ENCODE results near the gene DNA2.
"Not testable (repeated sequence)": the region's sequence is repeated elsewhere in the genome, so short reads cannot be mapped to it uniquely, and the experiment has no call there.

Gene DNA2

GRCh38 chr10:68471063-68471585 is 649 bp downstream of the DNA2 start:
- no peaks in the 10 kb centered on the region for H3K27me3 Mint-ChIP-seq
- peak overlapping the region; percentile 95 for H3K27ac Mint-ChIP-seq
- H3K4me1 Mint-ChIP-seq (ENCODE audit: low read depth), result peaks cover 18% of the 10 kb centered on the region
- peak overlapping the region; percentile 98 for H3K4me3 Mint-ChIP-seq
- H3K36me3 Mint-ChIP-seq, result peaks cover 4% of the 10 kb centered on the region
- H3K9me3 Mint-ChIP-seq (ENCODE audit: low read depth), result no peaks in the 10 kb centered on the region

GRCh38 chr10:68470300-68470699 is 1.5 kb downstream of the DNA2 start:
- peak overlapping the region; percentile 98 for H3K4me3 Mint-ChIP-seq
- H3K27ac Mint-ChIP-seq, result no peak overlapping the region
- peaks cover 4% of the 10 kb centered on the region for H3K36me3 Mint-ChIP-seq
- H3K27me3 Mint-ChIP-seq, result no peaks in the 10 kb centered on the region
- H3K9me3 Mint-ChIP-seq (ENCODE audit: low read depth), result no peaks in the 10 kb centered on the region
- H3K4me1 Mint-ChIP-seq (ENCODE audit: low read depth), result peaks cover 18% of the 10 kb centered on the region

DNA sequence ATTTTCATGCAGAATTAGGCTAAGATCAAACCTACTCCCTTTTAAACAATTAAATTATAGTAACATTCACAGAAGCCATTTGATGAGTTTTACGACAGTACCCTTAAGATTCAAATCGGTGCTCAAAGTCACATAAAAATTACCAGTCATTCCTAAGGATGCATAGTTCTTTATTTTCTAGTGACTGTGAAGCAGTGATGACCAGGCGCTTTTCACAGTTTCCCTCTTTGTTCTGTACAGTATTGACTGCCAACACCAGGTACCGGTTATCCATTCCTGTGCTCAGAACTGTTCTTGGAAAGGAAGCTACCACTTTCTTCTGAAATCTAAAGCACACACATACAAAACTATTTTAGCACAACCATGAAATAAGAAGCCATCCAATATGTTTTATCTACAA is 1.9 kb downstream of the DNA2 start:
- H3K36me3 Mint-ChIP-seq, result peaks cover 4% of the 10 kb centered on the region
- peaks cover 18% of the 10 kb centered on the region for H3K4me1 Mint-ChIP-seq (ENCODE audit: low read depth)
- H3K9me3 Mint-ChIP-seq (ENCODE audit: low read depth), result no peaks in the 10 kb centered on the region
- H3K27me3 Mint-ChIP-seq, result no peaks in the 10 kb centered on the region
- peak overlapping the region; percentile 98 for H3K4me3 Mint-ChIP-seq
- no peak overlapping the region for H3K27ac Mint-ChIP-seq

- not testable (repeated sequence) for H3K27me3 Mint-ChIP-seq; H3K4me1 Mint-ChIP-seq (ENCODE audit: low read depth)
Measured at GRCh38 chr10:68464729-68465128, 7.0 kb downstream of the DNA2 start.

GRCh38 chr10:68463365-68464093 is 8.2 kb downstream of the DNA2 start:
- Mint-ChIP-seq H3K27ac (no peak overlapping the region), H3K9me3 (ENCODE audit: low read depth) (no peaks in the 10 kb centered on the region), H3K27me3 (no peaks in the 10 kb centered on the region), H3K36me3 (peaks cover 15% of the 10 kb centered on the region), H3K4me3 (no peak overlapping the region), H3K4me1 (ENCODE audit: low read depth) (no peaks in the 10 kb centered on the region)

More at GRCh38 chr10:68464729-68465128, 7.0 kb downstream of the DNA2 start:
- H3K27ac Mint-ChIP-seq; H3K9me3 Mint-ChIP-seq (ENCODE audit: low read depth); H3K36me3 Mint-ChIP-seq; H3K4me3 Mint-ChIP-seq: not testable (repeated sequence)

- Mint-ChIP-seq H3K9me3 (ENCODE audit: low read depth) (no peaks in the 10 kb centered on the region), H3K27me3 (no peaks in the 10 kb centered on the region), H3K27ac (no peak overlapping the region), H3K36me3 (peaks cover 11% of the 10 kb centered on the region), H3K4me1 (ENCODE audit: low read depth) (no peaks in the 10 kb centered on the region), H3K4me3 (no peak overlapping the region)
Measured at GRCh38 chr10:68462536-68462935, 9.2 kb downstream of the DNA2 start.

DNA sequence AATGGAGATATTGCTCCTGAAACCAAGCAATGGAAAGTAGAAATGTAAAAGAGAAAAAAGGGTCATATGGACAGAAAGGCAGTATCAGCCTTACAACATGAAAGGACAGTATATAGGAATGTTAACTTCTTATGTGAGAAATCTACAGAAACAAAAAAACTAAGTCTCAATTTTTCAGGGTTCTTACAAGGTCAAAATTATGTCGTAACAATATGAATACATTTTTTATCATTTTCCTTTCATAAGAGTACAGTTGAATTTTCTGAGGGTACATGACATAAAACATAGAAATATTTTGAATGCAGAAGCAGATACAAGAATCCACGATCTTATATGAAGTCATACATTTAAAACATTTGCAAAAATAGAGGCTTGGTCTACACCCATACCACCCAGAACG is 10.7 kb downstream of the DNA2 start:
- Mint-ChIP-seq H3K27ac (no peak overlapping the region), H3K4me3 (no peak overlapping the region), H3K9me3 (ENCODE audit: low read depth) (no peaks in the 10 kb centered on the region), H3K36me3 (peaks cover 15% of the 10 kb centered on the region), H3K27me3 (no peaks in the 10 kb centered on the region), H3K4me1 (ENCODE audit: low read depth) (no peaks in the 10 kb centered on the region)

DNA sequence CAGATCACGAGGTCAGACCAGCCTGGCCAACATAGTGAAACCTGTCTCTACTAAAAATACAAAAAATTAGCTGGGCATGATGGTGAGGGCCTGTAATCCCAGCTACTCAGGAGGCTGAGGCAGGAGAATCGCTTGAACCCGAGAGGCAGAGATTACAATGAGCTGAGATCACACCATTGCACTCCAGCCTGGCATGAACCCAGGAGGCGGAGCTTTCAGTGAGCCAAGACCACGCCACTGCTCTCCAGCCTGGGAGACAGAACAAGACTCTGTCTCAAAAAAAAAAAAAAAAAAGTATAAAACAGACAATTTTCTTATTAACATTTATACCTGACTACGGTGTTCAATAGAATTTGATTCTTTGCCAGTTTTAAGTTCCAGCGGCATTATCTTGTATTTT is 22.1 kb downstream of the DNA2 start:
- H3K36me3 Mint-ChIP-seq, result peaks cover 13% of the 10 kb centered on the region
- H3K4me1 Mint-ChIP-seq (ENCODE audit: low read depth); H3K27ac Mint-ChIP-seq; H3K27me3 Mint-ChIP-seq; H3K4me3 Mint-ChIP-seq; H3K9me3 Mint-ChIP-seq (ENCODE audit: low read depth): not testable (repeated sequence)

- Mint-ChIP-seq H3K27ac (no peak overlapping the region), H3K4me1 (ENCODE audit: low read depth) (no peaks in the 10 kb centered on the region), H3K4me3 (no peak overlapping the region), H3K27me3 (no peaks in the 10 kb centered on the region), H3K9me3 (ENCODE audit: low read depth) (no peaks in the 10 kb centered on the region), H3K36me3 (peaks cover 11% of the 10 kb centered on the region)
Measured at GRCh38 chr10:68446179-68446578, 25.6 kb downstream of the DNA2 start.

- Mint-ChIP-seq H3K36me3 (peaks cover 8% of the 10 kb centered on the region), H3K9me3 (ENCODE audit: low read depth) (no peaks in the 10 kb centered on the region), H3K27ac (no peak overlapping the region), H3K4me1 (ENCODE audit: low read depth) (no peaks in the 10 kb centered on the region), H3K27me3 (no peaks in the 10 kb centered on the region), H3K4me3 (no peak overlapping the region)
Measured at GRCh38 chr10:68442971-68443370, 28.8 kb downstream of the DNA2 start.

DNA sequence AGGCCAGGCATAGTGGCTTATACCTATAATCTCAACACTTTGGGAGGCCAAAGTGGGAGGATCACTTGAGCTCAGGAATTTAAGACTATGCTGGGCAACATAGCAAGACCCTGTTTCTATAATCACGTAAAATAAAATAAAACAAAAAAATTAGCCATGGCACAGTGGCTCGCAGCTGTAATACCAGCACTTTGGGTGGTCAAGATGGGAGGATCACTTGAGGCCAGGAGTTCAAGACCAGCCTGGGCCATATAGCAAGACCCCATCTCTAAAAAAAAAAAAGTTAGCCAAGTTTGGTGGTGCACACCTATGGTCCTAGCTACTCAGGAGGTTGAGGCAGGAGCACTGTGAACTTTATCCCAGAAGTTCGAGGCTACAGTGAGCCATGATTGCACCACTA is 30.9 kb downstream of the DNA2 start:
- no peaks in the 10 kb centered on the region for H3K27me3 Mint-ChIP-seq
- H3K4me1 Mint-ChIP-seq (ENCODE audit: low read depth), result no peaks in the 10 kb centered on the region
- no peaks in the 10 kb centered on the region for H3K9me3 Mint-ChIP-seq (ENCODE audit: low read depth)
- no peak overlapping the region for H3K4me3 Mint-ChIP-seq
- no peak overlapping the region for H3K27ac Mint-ChIP-seq
- peaks cover 8% of the 10 kb centered on the region for H3K36me3 Mint-ChIP-seq

DNA sequence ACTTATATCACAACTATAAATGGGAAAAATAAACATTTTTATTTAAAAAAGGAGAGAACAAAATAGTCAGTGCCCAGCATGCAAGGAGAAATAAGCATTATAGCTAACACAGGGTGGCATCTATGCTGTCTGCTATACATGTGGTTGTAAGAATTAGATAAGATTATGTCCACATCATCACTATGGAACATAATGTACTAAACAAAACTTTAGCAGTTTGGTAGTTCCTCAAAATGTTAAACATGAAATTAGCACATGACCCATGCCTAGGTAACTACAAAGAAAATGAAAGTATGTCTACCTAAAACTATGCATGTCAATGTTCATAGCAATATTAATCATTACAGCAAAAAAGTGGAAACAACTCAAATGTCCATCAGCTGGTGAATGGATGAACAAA is 36.0 kb downstream of the DNA2 start:
- H3K27ac Mint-ChIP-seq, result no peak overlapping the region
- H3K36me3 Mint-ChIP-seq, result peaks cover 7% of the 10 kb centered on the region

GRCh38 chr10:68434657-68435056 is 37.1 kb downstream of the DNA2 start:
- H3K36me3 Mint-ChIP-seq, result peaks cover 8% of the 10 kb centered on the region
- H3K27me3 Mint-ChIP-seq, result no peaks in the 10 kb centered on the region
- H3K4me1 Mint-ChIP-seq (ENCODE audit: low read depth), result no peaks in the 10 kb centered on the region
- no peaks in the 10 kb centered on the region for H3K9me3 Mint-ChIP-seq (ENCODE audit: low read depth)
- H3K4me3 Mint-ChIP-seq, result no peak overlapping the region
- no peak overlapping the region for H3K27ac Mint-ChIP-seq

More for the DNA sequence above, 36.0 kb downstream of the DNA2 start:
- Mint-ChIP-seq H3K27me3 (no peaks in the 10 kb centered on the region), H3K4me3 (no peak overlapping the region), H3K9me3 (ENCODE audit: low read depth) (no peaks in the 10 kb centered on the region), H3K4me1 (ENCODE audit: low read depth) (no peaks in the 10 kb centered on the region)

- H3K27me3 Mint-ChIP-seq, result no peaks in the 10 kb centered on the region
- peaks cover 6% of the 10 kb centered on the region for H3K36me3 Mint-ChIP-seq
- H3K4me3 Mint-ChIP-seq, result no peak overlapping the region
- no peaks in the 10 kb centered on the region for H3K9me3 Mint-ChIP-seq (ENCODE audit: low read depth)
- peaks cover 11% of the 10 kb centered on the region for H3K4me1 Mint-ChIP-seq (ENCODE audit: low read depth)
- H3K27ac Mint-ChIP-seq, result no peak overlapping the region
Measured at GRCh38 chr10:68428396-68429104, 43.2 kb downstream of the DNA2 start.

DNA sequence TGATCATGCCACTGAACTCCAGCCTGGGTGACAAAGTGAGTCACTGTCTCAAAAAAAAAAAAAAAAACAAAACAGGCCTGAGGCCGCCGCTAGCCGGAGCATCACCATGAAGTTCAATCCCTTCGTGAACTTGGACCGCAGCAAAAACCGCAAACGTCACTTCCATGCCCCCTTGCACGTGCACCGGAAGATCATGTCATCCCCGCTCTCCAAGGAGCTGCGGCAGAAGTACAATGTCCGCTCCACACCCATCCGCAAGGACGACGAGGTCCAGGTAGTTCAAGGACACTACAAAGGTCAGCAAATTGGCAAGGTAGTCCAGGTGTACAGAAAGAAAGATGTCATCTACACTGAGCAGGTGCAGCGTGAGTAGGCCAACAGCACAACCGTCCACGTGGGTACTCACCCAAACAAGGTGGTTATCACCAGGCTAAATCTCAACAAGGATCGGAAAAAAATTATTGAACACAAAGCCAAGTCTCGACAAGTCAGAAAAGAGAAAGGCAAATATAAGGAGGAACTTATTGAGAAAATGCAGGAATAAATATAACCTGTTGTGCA is 47.2 kb downstream of the DNA2 start:
- Mint-ChIP-seq H3K9me3 (ENCODE audit: low read depth) (no peaks in the 10 kb centered on the region), H3K4me1 (ENCODE audit: low read depth) (peaks cover 21% of the 10 kb centered on the region), H3K4me3 (no peak overlapping the region), H3K27me3 (no peaks in the 10 kb centered on the region), H3K36me3 (peaks cover 6% of the 10 kb centered on the region), H3K27ac (no peak overlapping the region)
